Heart left ventricle (tissue), 16 donors: ENCODE measurements around the gene RANBP10. TPM values are rescaled to one million over a fixed set of nuclear protein-coding genes. Genes with fewer than 3 reads are reported as not detected.

ENCODE experiments used
- ATAC-seq, 4 donors: fragments of 200-7000 bp; cut with Tn5 transposase; one replicate each; pipeline ENCODE4 v1.9.1; 2020 to 2022; ENCODE audit warnings: moderate library complexity in 4 of 4, mild to moderate bottlenecking in 3 of 4, moderate number of reproducible peaks in 1 of 4
- DNase-seq, 5 donors: peaks; one replicate each; pipeline ENCODE4 v3.0.0-alpha.2; 2020
- H3K27ac ChIP-seq, 12 donors: fragments of 200-600 bp; sonication (generic) in 4 of 12; one replicate each; pipeline versions ENCODE4 v1.5.0 to v1.8.0; 2016 to 2022; ENCODE audit warnings: mild to moderate bottlenecking in 2 of 12
- H3K27me3 ChIP-seq, 9 donors: fragments of 200-600 bp; sonication (generic) in 2 of 9; one replicate each; pipeline versions ENCODE4 v1.5.1 to v1.8.0; 2016 to 2022; ENCODE audit warnings: mild to moderate bottlenecking in 3 of 9
- H3K36me3 ChIP-seq, 9 donors: fragments of 200-600 bp; sonication (generic) in 2 of 9; one replicate each; pipeline versions ENCODE4 v1.5.0 to v1.8.0; 2018 to 2022; ENCODE audit warnings: mild to moderate bottlenecking in 2 of 9
- H3K4me1 ChIP-seq, 12 donors: fragments of 200-600 bp; sonication (generic) in 4 of 12; one replicate each; pipeline versions ENCODE4 v1.5.0 to v1.8.0; 2016 to 2022; ENCODE audit warnings: mild to moderate bottlenecking in 3 of 12
- H3K4me3 ChIP-seq, 12 donors: fragments of 200-600 bp; sonication (generic) in 4 of 12; one replicate each; pipeline versions ENCODE4 v1.5.0 to v1.8.0; 2017 to 2022; ENCODE audit warnings: mild to moderate bottlenecking in 9 of 12, moderate library complexity in 4 of 12
- H3K9me3 ChIP-seq, 12 donors: fragments of 200-600 bp; sonication (generic) in 4 of 12; one replicate each; pipeline versions ENCODE4 v1.5.0 to v1.8.0; 2016 to 2022; ENCODE audit warnings: mild to moderate bottlenecking in 1 of 12
- POLR2A ChIP-seq, 2 donors: fragments of 450-650 bp; IDR thresholded peaks; one replicate each; pipeline ENCODE4 v1.6.1; 2017; ENCODE audit warnings: antibody characterized with exemption in 2 of 2, mild to moderate bottlenecking in 2 of 2, moderate library complexity in 2 of 2
- WGBS, 4 donors: extraction: QIAGEN DNeasy Blood & Tissue Kit in 2 of 4; methylation state at CpG; one replicate each; pipeline versions ENCODE4 v1.1.5 to v1.1.7; 2013 to 2018; 5-methylcytosine and 5-hydroxymethylcytosine counted together
- intact Hi-C, 10 donors: fragments of 100-400 bp; cut with DNase I; formaldehyde crosslinking; loops; one replicate each; pipeline versions ENCODE4 v1.11.1 to v1.14.2; 2022
- polyA plus RNA-seq, 2 donors: library from polyadenylated mRNA; stranded (reverse); fragments of 200-250 nt; gene quantifications; one replicate each; pipeline ENCODE4 v1.2.3, GENCODE V29; 2013
- total RNA-seq, 9 donors: library from RNA; depleted of rRNA in 2 of 9; stranded (reverse); fragments of >200 nt in 2 of 9; fragmentation: NEBNext Ultra II Directional in 3 of 9; extraction: Animal tissue kit (Norgen Biotek cat#: 25700) in 3 of 9; gene quantifications; one replicate each; pipeline versions ENCODE4 v1.1.0 to v1.2.4, GENCODE V29; 2016 to 2023
- TF ChIP-seq, protein P1 (sequence below), 12 donors: fragments of 200-600 bp; sonication (generic) in 4 of 12; IDR thresholded peaks; one replicate each; pipeline versions ENCODE4 v1.5.0 to v1.8.0; 2018 to 2022; ENCODE audit warnings: antibody characterized with exemption in 12 of 12, mild to moderate bottlenecking in 5 of 12
- donor health status: ischemic (EF 13 %, LVEDD 7.1; RV severe dilation, severe dysfunction).
- donor health status: healthy with polysubstance abuse.
- donor health status: DM: no; HTN: yes; CAD: no.
- donor health status: DM: no; HTN: no; CAD: no.
- donor health status: ischemic (EF 25% LVEDD 6.9; RV normal size, moderate dysfunction).
- donor health status: ischemic (EF 25% LVEDD 5.7; RV mildly dilated, moderate dysfunction).
- donor health status: healthy.
- donor health status: DM: yes; HTN: yes; CAD: no.
- donor health status: ischemic (EF 35%, LVEDD 5.7; RV mildly dilated, moderate dysfunction).
- donor health status: nonischemic (EF 11% LVEDD 7.7; RV severe dilation, severe dysfunction).
- donor health status: DM: yes; HTN: yes; CAD: no.
- donor health status: PGD.
- donor health status: ischemic (EF 29% LVEDD 5.4; RV normal size, mild dysfunction).
- donor health status: nonischemic (EF 23%, LVEDD 6.1; RV moderate dilation, normal function).

The RANBP10 gene
- total and polyA plus RNA-seq, 11 donors, result 5.6 to 19.7 (median 11.8) TPM

DNA sequence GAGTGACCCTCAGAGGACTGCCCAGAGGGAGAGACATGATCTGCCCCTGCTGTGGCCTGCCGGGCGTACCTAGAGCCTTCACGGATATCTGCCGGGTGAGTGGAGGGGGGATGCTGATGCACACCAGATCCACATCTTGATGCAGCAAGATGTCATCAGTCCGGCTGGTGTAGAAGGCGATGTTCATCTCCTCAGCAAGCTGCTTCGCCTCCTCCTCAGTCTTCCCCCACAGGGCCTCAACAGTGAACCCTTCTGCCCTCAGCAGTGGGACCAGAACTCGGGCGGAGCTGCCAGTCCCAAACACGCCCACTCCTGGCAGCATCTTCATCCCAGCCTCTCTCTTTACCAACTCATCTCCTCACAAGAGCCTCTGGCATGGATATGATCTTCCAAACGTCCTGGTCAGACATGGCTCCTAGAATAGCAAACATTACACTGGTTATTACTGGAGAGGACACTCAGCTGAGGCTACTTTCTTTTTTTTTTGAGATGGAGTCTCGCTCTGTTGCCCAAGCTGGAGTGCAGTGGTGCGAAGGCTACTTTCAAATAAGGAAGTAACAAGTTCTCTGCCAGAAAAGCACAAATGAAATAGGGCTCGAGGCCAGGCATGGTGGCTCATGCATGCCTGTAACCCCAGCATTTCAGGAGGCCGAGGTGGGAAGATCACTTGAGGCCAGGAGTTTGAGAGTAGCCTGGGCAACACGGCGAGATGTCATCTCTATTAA, 120.8 kb downstream of the RANBP10 start:
- 82 to 88% (median 85%) methylated on average over 17 of the region's 17 CpGs for WGBS, 4 donors

DNA sequence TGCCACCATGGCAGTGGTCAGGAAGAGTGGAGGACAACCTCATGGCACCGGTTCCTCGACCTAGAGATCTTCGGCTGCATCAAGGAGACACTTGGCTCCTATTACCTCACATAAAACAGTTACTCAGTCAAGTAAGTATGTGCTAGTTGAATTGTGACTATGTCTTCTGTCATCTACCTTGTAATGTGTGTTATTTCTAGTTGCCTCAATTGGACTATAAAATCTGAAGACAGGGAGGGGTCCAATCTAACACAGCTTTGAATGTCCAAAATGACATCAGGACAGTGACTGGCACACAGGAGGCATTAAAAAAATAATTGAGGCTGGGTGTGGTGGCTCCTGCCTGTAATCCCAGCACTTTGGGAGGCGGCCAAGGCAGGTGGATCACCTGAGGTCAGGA, 122.6 kb downstream of the RANBP10 start:
- H3K4me1 ChIP-seq, result peaks cover 0 to 15% (median 5%) of the 10 kb centered on the region in 12 donors
- TF ChIP-seq, protein P1, sequence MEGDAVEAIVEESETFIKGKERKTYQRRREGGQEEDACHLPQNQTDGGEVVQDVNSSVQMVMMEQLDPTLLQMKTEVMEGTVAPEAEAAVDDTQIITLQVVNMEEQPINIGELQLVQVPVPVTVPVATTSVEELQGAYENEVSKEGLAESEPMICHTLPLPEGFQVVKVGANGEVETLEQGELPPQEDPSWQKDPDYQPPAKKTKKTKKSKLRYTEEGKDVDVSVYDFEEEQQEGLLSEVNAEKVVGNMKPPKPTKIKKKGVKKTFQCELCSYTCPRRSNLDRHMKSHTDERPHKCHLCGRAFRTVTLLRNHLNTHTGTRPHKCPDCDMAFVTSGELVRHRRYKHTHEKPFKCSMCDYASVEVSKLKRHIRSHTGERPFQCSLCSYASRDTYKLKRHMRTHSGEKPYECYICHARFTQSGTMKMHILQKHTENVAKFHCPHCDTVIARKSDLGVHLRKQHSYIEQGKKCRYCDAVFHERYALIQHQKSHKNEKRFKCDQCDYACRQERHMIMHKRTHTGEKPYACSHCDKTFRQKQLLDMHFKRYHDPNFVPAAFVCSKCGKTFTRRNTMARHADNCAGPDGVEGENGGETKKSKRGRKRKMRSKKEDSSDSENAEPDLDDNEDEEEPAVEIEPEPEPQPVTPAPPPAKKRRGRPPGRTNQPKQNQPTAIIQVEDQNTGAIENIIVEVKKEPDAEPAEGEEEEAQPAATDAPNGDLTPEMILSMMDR (IDR thresholded peaks at IDR 0.05), result no peak
- TF ChIP-seq POLR2A (IDR thresholded peaks at IDR 0.05), result no peak
- no peak for DNase-seq
- H3K9me3 ChIP-seq, result no peaks in the 10 kb centered on the region
- no peak overlapping the region for H3K27ac ChIP-seq
- H3K36me3 ChIP-seq, result peaks cover 0 to 34% (median 23%) of the 10 kb centered on the region in 9 donors
- intact Hi-C loops, result no loop called here
- H3K4me3 ChIP-seq, result no peak overlapping the region
- 96 to 100% (median 97%) methylated on average over 4 of the region's 4 CpGs for WGBS, 4 donors
- no peaks in the 10 kb centered on the region for H3K27me3 ChIP-seq
- no peak for ATAC-seq

More for the DNA sequence above, 120.8 kb downstream of the RANBP10 start:
- DNase-seq (no peak), ATAC-seq (peak in 1 of 4 donors; percentile 33)
- intact Hi-C loops, result no loop called here
- H3K27me3 ChIP-seq, result no peaks in the 10 kb centered on the region
- H3K9me3 ChIP-seq, result no peaks in the 10 kb centered on the region
- no peak for TF ChIP-seq POLR2A (IDR thresholded peaks at IDR 0.05)
- TF ChIP-seq, protein P1 (IDR thresholded peaks at IDR 0.05), result no peak
- H3K27ac ChIP-seq, result peak overlapping the region in 11 of 12 donors; percentile 41 to 82 (median 68)
- H3K4me3 ChIP-seq, result no peak overlapping the region
- peaks cover 0 to 15% (median 5%) of the 10 kb centered on the region in 12 donors for H3K4me1 ChIP-seq
- H3K36me3 ChIP-seq, result peaks cover 0 to 29% (median 16%) of the 10 kb centered on the region in 9 donors

DNA sequence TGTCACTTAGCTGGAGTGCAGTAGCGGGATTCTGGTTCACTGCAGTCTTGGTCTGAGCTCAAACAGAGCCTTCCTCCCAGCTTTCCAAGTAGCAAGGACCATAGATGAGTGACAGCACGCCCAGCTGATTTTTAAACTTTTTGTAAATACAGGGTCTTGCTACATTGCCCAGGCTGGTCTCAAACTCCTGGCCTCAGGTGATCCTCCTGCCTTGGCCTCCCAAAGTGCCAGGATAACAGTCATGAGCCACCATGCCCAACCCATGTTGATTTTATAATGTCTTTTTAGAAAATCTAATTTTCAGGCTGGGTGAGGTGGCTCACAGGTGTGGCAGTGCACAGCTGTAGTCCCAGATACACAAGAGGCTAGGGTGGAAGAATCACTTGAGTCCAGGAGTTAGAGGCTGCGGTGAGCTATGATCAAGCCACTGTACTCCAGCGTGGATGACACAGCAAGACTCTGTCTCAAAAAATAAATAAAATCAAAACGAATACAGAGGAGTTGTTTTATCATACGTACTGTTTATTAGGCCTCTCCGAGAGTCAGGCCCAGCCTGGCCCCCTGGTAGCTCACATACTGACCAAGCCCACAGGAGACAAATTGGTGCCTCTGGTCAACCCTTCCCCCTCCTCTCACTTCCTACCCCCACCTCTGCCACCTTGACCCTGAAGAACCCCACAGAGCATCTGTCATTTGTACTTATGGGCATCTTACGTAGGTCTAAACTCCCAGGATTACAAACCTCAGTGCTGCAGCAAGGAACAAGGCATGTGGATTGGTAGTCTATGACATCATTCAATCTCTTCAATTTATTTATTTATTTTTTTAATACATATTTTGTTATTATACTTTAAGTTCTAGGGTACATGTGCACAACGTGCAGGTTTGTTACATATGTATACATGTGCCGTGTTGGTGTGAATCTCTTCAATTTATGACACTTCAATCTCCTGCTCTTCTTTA, 126.1 kb downstream of the RANBP10 start:
- intact Hi-C loops, result loop anchor here in 8 of 10 donors (5.0 to 10.0 kb wide), 8 partner anchors 42 to 385 kb away; partner anchors contain the start of genes RANBP10 (in 2 of the 8), TSNAXIP1 (in 2 of the 8), DDX28 (in 1 of the 8) and DUS2 (in 1 of the 8)
- DNase-seq (no peak), ATAC-seq (no peak)
- no peak overlapping the region for H3K27ac ChIP-seq
- H3K4me3 ChIP-seq, result no peak overlapping the region
- no peaks in the 10 kb centered on the region for H3K27me3 ChIP-seq
- TF ChIP-seq POLR2A (IDR thresholded peaks at IDR 0.05), result no peak
- TF ChIP-seq, protein P1 (IDR thresholded peaks at IDR 0.05), result no peak
- no peaks in the 10 kb centered on the region for H3K9me3 ChIP-seq
- WGBS, 4 donors, result 91 to 96% (median 95%) methylated on average over 10 of the region's 10 CpGs
- peaks cover 0 to 20% (median under 1%) of the 10 kb centered on the region in 12 donors for H3K4me1 ChIP-seq
- peaks cover 0 to 37% (median 22%) of the 10 kb centered on the region in 9 donors for H3K36me3 ChIP-seq
